AG04450 (cell line): ENCODE results near the gene EPHA4. TPM values are rescaled to one million over a fixed set of nuclear protein-coding genes. Genes with fewer than 3 reads are reported as not detected.
A peak's percentile ranks its signal among the peaks of the same experiment; 100 is the strongest.

Experiments used
- CTCF ChIA-PET: fragments of 300-600, 350-600 bp; formaldehyde crosslinking; extraction: SDS; loops from one replicate; lab custom pipeline; 2022; ENCODE audit warnings: antibody characterized with exemption, inconsistent platforms; lab: Charles Lee
- POLR2A ChIA-PET: fragments of 350-600 bp; formaldehyde crosslinking; extraction: SDS; loops from one replicate; lab custom pipeline; 2021; ENCODE audit warnings: antibody characterized with exemption, inconsistent platforms; lab: Yijun Ruan, JAX
- DNase-seq: peaks from one replicate; pipeline ENCODE4 v3.0.0-alpha.2; 2011; ENCODE audit warnings: low read depth, low spot score
- H3K27ac ChIP-seq: one replicate; pipeline ENCODE4 v1.5.1; 2012; ENCODE audit warnings: low read depth, low read length, control low read depth
- H3K27me3 ChIP-seq: one replicate; pipeline ENCODE4 v1.6.0; 2012; ENCODE audit warnings: low read length; ENCODE audit not compliant: control insufficient read depth, insufficient read depth
- H3K4me3 ChIP-seq: 2 replicates; pipeline ENCODE4 v1.5.1; 2011; ENCODE audit warnings: mild to moderate bottlenecking, low read depth, low read length, control low read depth
- H3K9me3 ChIP-seq: 2 replicates; pipeline ENCODE4 v1.5.1; 2012; ENCODE audit warnings: low read length; ENCODE audit not compliant: control insufficient read depth, insufficient read depth
- polyA minus RNA-seq: library from RNA; depleted of rRNA, polyadenylated mRNA; stranded (reverse); fragments of >200 nt; gene quantifications from 2 replicates; pipeline ENCODE4 v1.2.3, GENCODE V29; 2011; rRNA and poly(A)+ RNA removed
- polyA plus RNA-seq: library from polyadenylated mRNA; depleted of rRNA; stranded (reverse); fragments of >200 nt; gene quantifications from 2 replicates; pipeline ENCODE4 v1.2.3, GENCODE V29; 2011; rRNA removed
- TF ChIP-seq, protein P1 (sequence below): IDR thresholded peaks from 2 replicates; pipeline ENCODE4 v1.5.1; 2011; ENCODE audit warnings: low read depth, low read length, control low read depth, inconsistent platforms

The EPHA4 gene
- polyA plus RNA-seq (36.9 and 37.9 TPM in 2 replicates), polyA minus RNA-seq (63.4 and 106 TPM in 2 replicates)

DNA sequence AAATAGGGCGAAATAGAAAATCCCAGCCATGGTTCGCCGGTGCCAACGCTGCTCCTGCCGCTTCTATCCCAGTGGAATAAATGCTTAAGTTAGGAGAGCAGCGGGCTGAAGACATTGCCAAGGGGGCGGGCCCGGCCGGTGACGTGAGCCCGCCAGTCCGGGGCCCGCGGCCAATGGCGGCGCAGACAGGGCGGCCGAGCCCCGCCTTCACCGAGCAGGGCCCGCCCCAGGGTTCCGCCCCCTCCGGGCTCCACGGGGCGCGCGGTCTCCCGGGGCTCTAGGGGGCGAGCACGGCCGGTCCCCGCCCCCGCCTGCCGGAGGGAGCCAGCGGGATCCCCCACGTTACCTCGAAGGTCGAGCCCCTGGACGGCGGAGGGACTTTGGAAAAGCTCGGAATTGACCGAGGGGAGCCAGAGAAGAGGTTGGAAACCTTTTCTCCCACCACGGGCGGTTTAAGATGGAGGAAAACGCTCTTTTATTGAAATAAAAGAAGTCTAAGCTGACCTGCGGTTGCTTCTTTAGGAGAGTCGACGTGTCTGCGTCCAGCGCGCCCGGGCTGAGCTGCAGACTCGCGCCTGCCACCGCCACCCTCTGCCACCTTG is at the start of gene EPHA4:
TSS of gene EPHA4 (minus strand) at position 86 of the 602 bp plus-strand sequence. CDS start at position 30, 56 bp downstream.
- H3K27me3 ChIP-seq: peaks cover 3% of the 10 kb centered on the region
- no peaks in the 10 kb centered on the region; the same call in 1 of the 2 replicates for H3K9me3 ChIP-seq
- peak within 1 kb of the TSS; percentile 21 for H3K27ac ChIP-seq
- TF ChIP-seq, protein P1, sequence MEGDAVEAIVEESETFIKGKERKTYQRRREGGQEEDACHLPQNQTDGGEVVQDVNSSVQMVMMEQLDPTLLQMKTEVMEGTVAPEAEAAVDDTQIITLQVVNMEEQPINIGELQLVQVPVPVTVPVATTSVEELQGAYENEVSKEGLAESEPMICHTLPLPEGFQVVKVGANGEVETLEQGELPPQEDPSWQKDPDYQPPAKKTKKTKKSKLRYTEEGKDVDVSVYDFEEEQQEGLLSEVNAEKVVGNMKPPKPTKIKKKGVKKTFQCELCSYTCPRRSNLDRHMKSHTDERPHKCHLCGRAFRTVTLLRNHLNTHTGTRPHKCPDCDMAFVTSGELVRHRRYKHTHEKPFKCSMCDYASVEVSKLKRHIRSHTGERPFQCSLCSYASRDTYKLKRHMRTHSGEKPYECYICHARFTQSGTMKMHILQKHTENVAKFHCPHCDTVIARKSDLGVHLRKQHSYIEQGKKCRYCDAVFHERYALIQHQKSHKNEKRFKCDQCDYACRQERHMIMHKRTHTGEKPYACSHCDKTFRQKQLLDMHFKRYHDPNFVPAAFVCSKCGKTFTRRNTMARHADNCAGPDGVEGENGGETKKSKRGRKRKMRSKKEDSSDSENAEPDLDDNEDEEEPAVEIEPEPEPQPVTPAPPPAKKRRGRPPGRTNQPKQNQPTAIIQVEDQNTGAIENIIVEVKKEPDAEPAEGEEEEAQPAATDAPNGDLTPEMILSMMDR: peak; percentile 28
- H3K4me3 ChIP-seq: peak within 1 kb of the TSS; percentile 95
- POLR2A ChIA-PET: interaction anchor here (1.1 kb wide), 1 partner anchor 907 kb away, joined by 3 read pairs; no protein-coding TSS in a partner anchor
- peak; percentile 62 for DNase-seq
- CTCF ChIA-PET: interaction anchor here (0.5 to 3.1 kb wide), 8 partner anchors 19 to 1835 kb away, joined by 3 to 15 read pairs (median 4); no protein-coding TSS in a partner anchor

DNA sequence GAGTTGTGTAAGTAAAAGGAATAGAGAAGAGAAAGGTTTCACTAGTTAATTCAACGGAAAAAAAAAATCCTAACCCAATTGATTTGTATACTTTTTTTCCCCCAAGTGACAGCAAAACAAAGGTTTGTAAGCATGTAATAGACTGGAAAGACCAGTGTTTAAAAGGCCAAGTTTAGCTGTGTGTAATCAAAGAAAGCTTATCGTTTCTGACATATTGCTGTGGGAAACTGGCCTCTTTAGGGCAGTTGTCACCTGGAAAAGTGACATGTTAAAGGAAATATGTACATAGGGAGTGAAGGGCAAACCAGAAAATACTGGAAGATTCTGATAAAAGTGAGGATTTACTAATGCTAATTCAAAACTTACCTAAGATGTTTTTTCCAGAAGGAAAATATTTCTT is 45.9 kb upstream of the EPHA4 start:
- no peak overlapping the region for H3K4me3 ChIP-seq
- no peaks in the 10 kb centered on the region for H3K27me3 ChIP-seq
- H3K9me3 ChIP-seq: no peaks in the 10 kb centered on the region
- no peak overlapping the region for H3K27ac ChIP-seq
- TF ChIP-seq, protein P1: no peak
- CTCF ChIA-PET: no interaction called here
- DNase-seq: no peak
- POLR2A ChIA-PET: no interaction called here

DNA sequence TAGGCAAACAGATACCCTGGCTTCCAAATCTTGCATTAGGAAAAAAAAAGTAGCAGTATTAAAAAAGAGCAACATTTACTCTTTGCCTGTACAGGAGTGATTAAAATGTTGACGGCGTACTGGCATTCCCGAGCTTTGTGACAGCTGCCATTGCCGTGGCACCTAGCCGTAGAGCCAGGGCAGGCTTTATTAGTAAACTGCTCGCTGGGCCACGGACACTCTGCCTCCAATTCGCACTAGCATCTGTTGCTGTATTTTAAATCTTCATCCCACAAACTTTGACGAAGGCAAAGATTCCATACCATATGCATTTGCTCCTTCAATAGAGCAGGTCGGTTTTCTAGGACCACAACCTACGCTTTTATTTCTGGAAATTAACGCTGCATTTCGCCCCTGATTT is 44.5 kb upstream of the EPHA4 start:
- TF ChIP-seq, protein P1: no peak
- Histone ChIP-seq H3K4me3 (no peak overlapping the region), H3K27me3 (no peaks in the 10 kb centered on the region), H3K9me3 (no peaks in the 10 kb centered on the region), H3K27ac (no peak overlapping the region)
- ChIA-PET CTCF (no interaction called here), POLR2A (no interaction called here)
- no peak for DNase-seq

DNA sequence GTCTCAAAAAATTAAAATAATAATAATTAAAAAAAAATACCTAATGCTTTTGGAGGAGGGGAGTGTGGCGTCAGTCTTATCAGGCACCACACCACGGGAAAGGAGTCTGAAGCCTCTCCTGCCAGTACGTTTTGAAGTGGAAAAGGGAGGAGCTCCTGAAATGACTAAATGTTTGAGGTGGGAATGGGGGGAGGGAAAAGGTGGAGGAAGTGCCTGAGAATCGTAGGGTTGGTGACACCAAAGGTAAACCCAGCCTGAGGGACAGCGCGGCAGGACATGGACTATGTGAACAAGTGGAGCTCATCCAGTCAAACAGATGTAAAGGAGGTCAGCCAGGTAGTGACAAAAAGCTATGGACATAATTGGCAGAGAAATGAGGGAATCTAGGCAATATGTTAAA is 42.2 kb upstream of the EPHA4 start:
- no peak overlapping the region for H3K27ac ChIP-seq
- ChIA-PET POLR2A (no interaction called here), CTCF (no interaction called here)
- H3K4me3 ChIP-seq: no peak overlapping the region
- no peaks in the 10 kb centered on the region for H3K9me3 ChIP-seq
- no peak for DNase-seq
- TF ChIP-seq, protein P1: no peak
- H3K27me3 ChIP-seq: no peaks in the 10 kb centered on the region

DNA sequence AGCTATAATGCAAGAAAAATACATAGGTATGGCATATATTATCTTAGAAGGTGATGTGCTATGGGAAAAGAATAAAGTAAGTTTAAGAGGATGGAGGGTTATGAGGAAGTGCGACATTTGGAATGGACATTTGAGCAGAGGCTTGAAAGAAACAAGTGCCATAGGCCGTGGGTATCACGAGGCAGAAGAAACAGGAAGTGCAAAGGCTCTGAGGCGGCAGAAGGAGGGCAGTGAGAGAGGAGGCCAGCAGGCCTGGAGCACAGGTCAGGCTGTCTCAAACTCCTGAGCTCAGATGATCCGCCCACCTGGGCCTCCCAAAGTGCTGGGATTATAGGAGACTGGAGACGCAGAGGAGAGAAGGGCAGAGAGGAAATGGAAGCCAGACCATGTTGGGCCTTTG is 40.7 kb upstream of the EPHA4 start:
- Histone ChIP-seq H3K9me3 (no peaks in the 10 kb centered on the region), H3K27ac (no peak overlapping the region), H3K27me3 (no peaks in the 10 kb centered on the region), H3K4me3 (no peak overlapping the region)
- no peak for DNase-seq
- POLR2A ChIA-PET: no interaction called here
- TF ChIP-seq, protein P1: no peak
- CTCF ChIA-PET: no interaction called here
